ENCODE data around the gene TPSG1.
"Not testable (repeated sequence)": the region's sequence is repeated elsewhere in the genome, so short reads cannot be mapped to it uniquely, and the experiment has no call there.

TPSG1 gene
- 0 reads per million in 2 experiments for total RNA-seq

- no peak for DNase-seq (ENCODE audit: low read depth)
Observed at GRCh38 chr16:1225051-1225451, at the start of gene TPSG1. Gene TPSG1 (minus strand): TSS chr16:1225268. CDS start chr16:1225252, 16 bp downstream.

- DNase-seq (ENCODE audit: low read depth), result no peak
Observed at GRCh38 chr16:1274767-1275166, 49.7 kb upstream of the TPSG1 start.

- DNase-seq (ENCODE audit: low read depth), result no peak
Observed at GRCh38 chr16:1273816-1274215, 48.7 kb upstream of the TPSG1 start.

- no peak for DNase-seq (ENCODE audit: low read depth)
Observed at GRCh38 chr16:1272453-1273198, 47.6 kb upstream of the TPSG1 start.

- DNase-seq (ENCODE audit: low read depth), result not testable (repeated sequence)
Observed at GRCh38 chr16:1271724-1272413, 46.8 kb upstream of the TPSG1 start.

- no peak for DNase-seq (ENCODE audit: low read depth)
Observed at GRCh38 chr16:1271380-1271723, 46.3 kb upstream of the TPSG1 start.

- DNase-seq (ENCODE audit: low read depth), result not testable (repeated sequence)
Observed at GRCh38 chr16:1269418-1269817, 44.4 kb upstream of the TPSG1 start.

GRCh38 chr16:1265826-1266225 lies 40.8 kb upstream of the TPSG1 start:
- DNase-seq (ENCODE audit: low read depth), result no peak

GRCh38 chr16:1265090-1265630 lies 40.1 kb upstream of the TPSG1 start:
- DNase-seq (ENCODE audit: low read depth), result no peak

- DNase-seq (ENCODE audit: low read depth), result no peak
Observed at GRCh38 chr16:1264345-1265089, 39.4 kb upstream of the TPSG1 start.

- DNase-seq (ENCODE audit: low read depth), result no peak
Observed at GRCh38 chr16:1263591-1264344, 38.7 kb upstream of the TPSG1 start.

- no peak for DNase-seq (ENCODE audit: low read depth)
Observed at GRCh38 chr16:1262846-1263221, 37.8 kb upstream of the TPSG1 start.

- DNase-seq (ENCODE audit: low read depth), result no peak
Observed at GRCh38 chr16:1262210-1262845, 37.3 kb upstream of the TPSG1 start.

GRCh38 chr16:1261131-1261892 lies 36.2 kb upstream of the TPSG1 start:
- no peak for DNase-seq (ENCODE audit: low read depth)

- DNase-seq (ENCODE audit: low read depth), result no peak
Observed at GRCh38 chr16:1260101-1260680, 35.1 kb upstream of the TPSG1 start.

- DNase-seq (ENCODE audit: low read depth), result no peak
Observed at GRCh38 chr16:1259760-1260068, 34.6 kb upstream of the TPSG1 start.

- no peak for DNase-seq (ENCODE audit: low read depth)
Observed at GRCh38 chr16:1258906-1259759, 34.1 kb upstream of the TPSG1 start.

- no peak for DNase-seq (ENCODE audit: low read depth)
Observed at GRCh38 chr16:1258225-1258600, 33.1 kb upstream of the TPSG1 start.

GRCh38 chr16:1257561-1258224 lies 32.6 kb upstream of the TPSG1 start:
- no peak for DNase-seq (ENCODE audit: low read depth)
